Naive B cell (primary cell): ENCODE data around the gene ZBTB38. TPM values are rescaled to one million over a fixed set of nuclear protein-coding genes. Genes with fewer than 3 reads are reported as not detected.

ENCODE experiments used
- ATAC-seq, 2 donors: fragments of 150-1000 bp; cut with Tn5 transposase; 2 replicates each; pipeline ENCODE4 v1.10.0; 2021; ENCODE audit warnings: low read depth in 2 of 2, mild to moderate bottlenecking in 2 of 2, moderate library complexity in 2 of 2
- DNase-seq: peaks from one replicate; pipeline ENCODE4 v3.0.0; 2022
- H3K27ac Mint-ChIP-seq, 6 donors: one replicate each; pipeline ENCODE4 v1.8.0; 2020 to 2022; ENCODE audit warnings: mild to moderate bottlenecking in 6 of 6, mixed read lengths in 6 of 6, moderate library complexity in 5 of 6, inconsistent platforms in 2 of 6
- H3K27me3 Mint-ChIP-seq, 3 donors: one replicate each; pipeline ENCODE4 v1.8.0; 2021 to 2022; ENCODE audit warnings: mixed read lengths in 3 of 3, mild to moderate bottlenecking in 1 of 3
- H3K36me3 Mint-ChIP-seq, 2 donors: one replicate each; pipeline ENCODE4 v1.8.0; 2020 to 2022; ENCODE audit warnings: mixed read lengths in 2 of 2, inconsistent platforms in 1 of 2, mild to moderate bottlenecking in 1 of 2
- H3K4me1 Mint-ChIP-seq, 3 donors: one replicate each; pipeline ENCODE4 v1.8.0; 2020 to 2022; ENCODE audit warnings: mixed read lengths in 3 of 3, inconsistent platforms in 1 of 3, mild to moderate bottlenecking in 1 of 3, moderate library complexity in 1 of 3
- H3K4me3 Mint-ChIP-seq, 8 donors: one replicate each; pipeline ENCODE4 v1.8.0; 2020 to 2022; ENCODE audit warnings: mild to moderate bottlenecking in 8 of 8, mixed read lengths in 8 of 8, moderate library complexity in 8 of 8, inconsistent platforms in 2 of 8
- H3K9me3 Mint-ChIP-seq, 7 donors: one replicate each; pipeline ENCODE4 v1.8.0; 2020 to 2022; ENCODE audit warnings: mixed read lengths in 7 of 7, mild to moderate bottlenecking in 5 of 7, inconsistent platforms in 2 of 7, moderate library complexity in 1 of 7
- polyA plus RNA-seq, 6 donors: library from polyadenylated mRNA; unstranded; fragments of 300-500 nt; fragmentation: Illumina TruSeq; gene quantifications; one replicate each; pipeline ENCODE4 v1.2.3, GENCODE V29; 2021; ENCODE audit warnings: low read depth in 6 of 6

ZBTB38 gene
- polyA plus RNA-seq, 6 donors from 2014 or later, result 15.9 to 48.1 (median 35.4) TPM

- no peaks in the 10 kb centered on the region for H3K36me3 Mint-ChIP-seq
These were observed 18.4 kb downstream of the ZBTB38 start for GRCh38 chr3:141386611-141387111.

GRCh38 chr3:141387516-141387915, 19.2 kb downstream of the ZBTB38 start:
- Mint-ChIP-seq H3K4me1 (peaks cover 0 to 3% (median 0%) of the 10 kb centered on the region in 3 donors), H3K27me3 (peaks cover 0 to 14% (median 13%) of the 10 kb centered on the region in 3 donors), H3K9me3 (no peaks in the 10 kb centered on the region), H3K4me3 (peak overlapping the region in 1 of 8 donors; percentile 52), H3K36me3 (no peaks in the 10 kb centered on the region), H3K27ac (no peak overlapping the region)
- DNase-seq (no peak), ATAC-seq (no peak)

More at GRCh38 chr3:141386611-141387111, 18.4 kb downstream of the ZBTB38 start:
- no peak overlapping the region for H3K27ac Mint-ChIP-seq
- ATAC-seq (peak in 1 of 2 donors; percentile 34), DNase-seq (no peak)
- peaks cover 0 to 14% (median 4%) of the 10 kb centered on the region in 3 donors for H3K27me3 Mint-ChIP-seq
- H3K9me3 Mint-ChIP-seq, result no peaks in the 10 kb centered on the region
- H3K4me3 Mint-ChIP-seq, result peak overlapping the region in 2 of 8 donors; percentile 38 to 52
- H3K4me1 Mint-ChIP-seq, result peaks cover 0 to 3% (median 0%) of the 10 kb centered on the region in 3 donors

- Mint-ChIP-seq H3K27me3 (peaks cover 9 to 14% (median 14%) of the 10 kb centered on the region in 3 donors), H3K27ac (no peak overlapping the region), H3K4me3 (peak overlapping the region in 1 of 8 donors; percentile 57), H3K36me3 (no peaks in the 10 kb centered on the region), H3K4me1 (peaks cover 0 to 3% (median 0%) of the 10 kb centered on the region in 3 donors), H3K9me3 (no peaks in the 10 kb centered on the region)
- DNase-seq (no peak), ATAC-seq (no peak)
These were observed 20.1 kb downstream of the ZBTB38 start for GRCh38 chr3:141388395-141388794.

- no peak for ATAC-seq
- no peak for DNase-seq
- Mint-ChIP-seq H3K27me3 (peaks cover 12 to 14% (median 13%) of the 10 kb centered on the region in 3 donors), H3K27ac (no peak overlapping the region), H3K36me3 (no peaks in the 10 kb centered on the region), H3K4me3 (peak overlapping the region in 1 of 8 donors; percentile 57), H3K4me1 (peaks cover 0 to 3% (median 0%) of the 10 kb centered on the region in 3 donors), H3K9me3 (no peaks in the 10 kb centered on the region)
These were observed 20.7 kb downstream of the ZBTB38 start for GRCh38 chr3:141388823-141389621.

- Mint-ChIP-seq H3K4me3 (peak overlapping the region in 1 of 8 donors; percentile 57), H3K36me3 (peaks cover 0 to 5% of the 10 kb centered on the region in 2 donors), H3K27ac (no peak overlapping the region), H3K9me3 (peaks cover 0 to 1% (median 0%) of the 10 kb centered on the region in 7 donors), H3K4me1 (peaks cover 0 to 3% (median 0%) of the 10 kb centered on the region in 3 donors), H3K27me3 (peaks cover 12 to 19% (median 18%) of the 10 kb centered on the region in 3 donors)
- no peak for ATAC-seq
- DNase-seq, result no peak
These were observed 21.4 kb downstream of the ZBTB38 start for GRCh38 chr3:141389703-141390102.

GRCh38 chr3:141390747-141391146, 22.4 kb downstream of the ZBTB38 start:
- H3K27me3 Mint-ChIP-seq, result peaks cover 12 to 21% (median 20%) of the 10 kb centered on the region in 3 donors
- no peak overlapping the region for H3K27ac Mint-ChIP-seq
- peaks cover 0 to 7% of the 10 kb centered on the region in 2 donors for H3K36me3 Mint-ChIP-seq
- peaks cover 0 to 3% (median 0%) of the 10 kb centered on the region in 3 donors for H3K4me1 Mint-ChIP-seq
- no peak overlapping the region for H3K4me3 Mint-ChIP-seq
- H3K9me3 Mint-ChIP-seq, result peaks cover 0 to 1% (median 0%) of the 10 kb centered on the region in 7 donors
- DNase-seq (no peak), ATAC-seq (no peak)

- ATAC-seq (no peak), DNase-seq (no peak)
- peaks cover 0 to 2% (median 0%) of the 10 kb centered on the region in 7 donors for H3K9me3 Mint-ChIP-seq
- H3K27ac Mint-ChIP-seq, result no peak overlapping the region
- H3K4me3 Mint-ChIP-seq, result no peak overlapping the region
- H3K36me3 Mint-ChIP-seq, result peaks cover under 1 to 7% of the 10 kb centered on the region in 2 donors
- H3K27me3 Mint-ChIP-seq, result peaks cover 12 to 20% (median 18%) of the 10 kb centered on the region in 3 donors
- peaks cover 0 to 3% (median 0%) of the 10 kb centered on the region in 3 donors for H3K4me1 Mint-ChIP-seq
These were observed 23.1 kb downstream of the ZBTB38 start for GRCh38 chr3:141391298-141391990.

- peaks cover 0 to 7% (median 0%) of the 10 kb centered on the region in 7 donors for H3K9me3 Mint-ChIP-seq
- H3K27me3 Mint-ChIP-seq, result peaks cover 7 to 20% (median 18%) of the 10 kb centered on the region in 3 donors
- no peak for DNase-seq
- H3K4me3 Mint-ChIP-seq, result no peak overlapping the region
- H3K27ac Mint-ChIP-seq, result no peak overlapping the region
- peaks cover 0 to 3% (median 0%) of the 10 kb centered on the region in 3 donors for H3K4me1 Mint-ChIP-seq
- no peak for ATAC-seq
- H3K36me3 Mint-ChIP-seq, result peaks cover 5 to 7% of the 10 kb centered on the region in 2 donors
These were observed 23.6 kb downstream of the ZBTB38 start for GRCh38 chr3:141391991-141392316.

GRCh38 chr3:141392416-141392815, 24.1 kb downstream of the ZBTB38 start:
- ATAC-seq, result no peak
- Mint-ChIP-seq H3K36me3 (peaks cover 7 to 8% of the 10 kb centered on the region in 2 donors), H3K27me3 (peaks cover 7 to 20% (median 18%) of the 10 kb centered on the region in 3 donors), H3K4me1 (peaks cover 0 to 3% (median 0%) of the 10 kb centered on the region in 3 donors), H3K4me3 (no peak overlapping the region), H3K27ac (no peak overlapping the region), H3K9me3 (peaks cover 0 to 8% (median 3%) of the 10 kb centered on the region in 7 donors)
- no peak for DNase-seq

- no peak for DNase-seq
- Mint-ChIP-seq H3K9me3 (peaks cover 0 to 8% (median 3%) of the 10 kb centered on the region in 7 donors), H3K36me3 (peaks cover 7 to 8% of the 10 kb centered on the region in 2 donors), H3K4me1 (peaks cover 0 to 3% (median 0%) of the 10 kb centered on the region in 3 donors), H3K27me3 (peaks cover 7 to 20% (median 18%) of the 10 kb centered on the region in 3 donors), H3K27ac (no peak overlapping the region), H3K4me3 (peak overlapping the region in 1 of 8 donors; percentile 50)
- ATAC-seq, result no peak
These were observed 24.8 kb downstream of the ZBTB38 start for GRCh38 chr3:141392897-141393734.

- Mint-ChIP-seq H3K27me3 (peaks cover 7 to 20% (median 18%) of the 10 kb centered on the region in 3 donors), H3K9me3 (peaks cover 0 to 8% (median 3%) of the 10 kb centered on the region in 7 donors), H3K4me1 (peaks cover 0 to 2% (median 0%) of the 10 kb centered on the region in 3 donors), H3K4me3 (no peak overlapping the region), H3K27ac (no peak overlapping the region), H3K36me3 (peaks cover 7 to 8% of the 10 kb centered on the region in 2 donors)
- DNase-seq, result no peak
- ATAC-seq, result no peak
These were observed 25.4 kb downstream of the ZBTB38 start for GRCh38 chr3:141393735-141394076.

- no peak overlapping the region for H3K27ac Mint-ChIP-seq
These were observed 26.3 kb downstream of the ZBTB38 start for GRCh38 chr3:141394560-141394959.

More at GRCh38 chr3:141394560-141394959, 26.3 kb downstream of the ZBTB38 start:
- ATAC-seq (no peak), DNase-seq (no peak)
- Mint-ChIP-seq H3K36me3 (peaks cover 7 to 8% of the 10 kb centered on the region in 2 donors), H3K4me1 (peaks cover 0 to 5% (median 0%) of the 10 kb centered on the region in 3 donors), H3K9me3 (peaks cover 0 to 8% (median 3%) of the 10 kb centered on the region in 7 donors), H3K4me3 (no peak overlapping the region), H3K27me3 (peaks cover 7 to 20% (median 18%) of the 10 kb centered on the region in 3 donors)
